Activated T-helper 1 cell treated with Interleukin-2 at 50 U/mL for 16 hours (primary cell): Measurements from ENCODE around the gene SRSF2.
"Not testable (repeated sequence)": the region's sequence is repeated elsewhere in the genome, so short reads cannot be mapped to it uniquely, and the experiment has no call there.

ENCODE experiments used
- DNase-seq: peaks from one replicate; pipeline ENCODE4 v3.0.0-alpha.2; 2020; ENCODE audit warnings: low read depth

SRSF2 gene

GRCh38 chr17:76700617-76701470 lies 36.3 kb downstream of the SRSF2 start:
- no peak for DNase-seq

GRCh38 chr17:76700270-76700616 lies 36.9 kb downstream of the SRSF2 start:
- DNase-seq: no peak

DNA sequence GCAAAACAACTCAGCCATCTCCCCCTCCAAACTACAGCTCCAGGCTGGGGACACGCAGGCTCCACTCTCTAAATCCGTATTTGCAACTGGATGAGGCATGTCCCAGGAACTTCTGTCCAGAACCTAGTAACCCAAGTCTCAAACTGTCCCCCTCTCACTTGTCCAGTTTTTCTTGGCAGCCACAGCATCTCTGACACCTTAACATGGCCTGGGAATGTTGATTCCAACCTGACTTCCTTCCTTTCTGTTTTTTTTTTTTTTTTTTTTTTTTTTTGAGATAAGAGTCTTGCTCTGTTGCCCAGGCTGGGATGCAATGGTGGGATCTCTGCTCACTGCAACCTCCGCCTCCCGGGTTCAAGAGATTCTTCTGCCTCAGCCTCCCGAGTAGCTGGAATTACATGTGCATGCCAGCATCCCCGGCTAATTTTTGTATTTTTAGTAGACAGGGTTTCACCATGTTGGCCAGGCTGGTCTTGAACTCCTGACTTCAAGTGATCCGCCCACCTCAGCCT lies 38.6 kb downstream of the SRSF2 start:
- not testable (repeated sequence) for DNase-seq

DNA sequence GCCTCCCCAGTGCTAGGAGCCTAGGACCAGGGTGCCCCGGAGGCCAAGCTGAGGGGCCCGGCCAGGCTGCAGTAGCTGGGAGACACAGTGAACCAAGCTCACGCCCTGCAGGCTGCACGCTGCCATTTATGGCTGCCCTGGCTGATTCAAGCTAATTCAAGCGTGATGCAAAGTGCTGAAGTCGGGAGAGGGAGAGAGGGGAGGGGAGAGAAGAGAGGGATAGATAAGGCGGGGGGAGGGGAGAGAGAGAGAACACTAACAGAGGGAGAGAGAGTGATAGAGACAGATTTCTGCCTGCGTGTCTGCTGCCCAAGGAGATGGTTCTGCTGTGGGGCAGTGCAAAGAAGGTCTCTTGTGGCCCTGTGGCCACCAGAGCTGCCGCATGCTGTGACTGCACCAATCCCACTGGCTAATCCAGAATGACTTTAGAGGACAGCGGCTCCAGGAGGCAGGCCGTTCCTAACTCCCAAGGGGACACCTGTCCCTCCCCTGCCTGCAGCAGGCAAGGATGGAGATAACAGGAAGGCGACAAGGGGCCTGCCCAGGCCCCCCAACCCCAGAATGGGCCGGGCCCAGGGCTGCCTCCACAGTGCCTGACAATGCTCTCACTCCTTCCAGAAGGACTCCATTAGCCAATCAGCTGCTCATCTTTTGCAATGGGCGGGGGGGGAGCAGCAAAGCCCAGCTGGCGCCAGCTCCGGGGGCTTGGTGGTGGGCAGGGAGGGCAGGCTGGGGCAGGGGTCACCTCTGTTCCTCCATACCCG lies 39.2 kb downstream of the SRSF2 start:
- DNase-seq: no peak

DNA sequence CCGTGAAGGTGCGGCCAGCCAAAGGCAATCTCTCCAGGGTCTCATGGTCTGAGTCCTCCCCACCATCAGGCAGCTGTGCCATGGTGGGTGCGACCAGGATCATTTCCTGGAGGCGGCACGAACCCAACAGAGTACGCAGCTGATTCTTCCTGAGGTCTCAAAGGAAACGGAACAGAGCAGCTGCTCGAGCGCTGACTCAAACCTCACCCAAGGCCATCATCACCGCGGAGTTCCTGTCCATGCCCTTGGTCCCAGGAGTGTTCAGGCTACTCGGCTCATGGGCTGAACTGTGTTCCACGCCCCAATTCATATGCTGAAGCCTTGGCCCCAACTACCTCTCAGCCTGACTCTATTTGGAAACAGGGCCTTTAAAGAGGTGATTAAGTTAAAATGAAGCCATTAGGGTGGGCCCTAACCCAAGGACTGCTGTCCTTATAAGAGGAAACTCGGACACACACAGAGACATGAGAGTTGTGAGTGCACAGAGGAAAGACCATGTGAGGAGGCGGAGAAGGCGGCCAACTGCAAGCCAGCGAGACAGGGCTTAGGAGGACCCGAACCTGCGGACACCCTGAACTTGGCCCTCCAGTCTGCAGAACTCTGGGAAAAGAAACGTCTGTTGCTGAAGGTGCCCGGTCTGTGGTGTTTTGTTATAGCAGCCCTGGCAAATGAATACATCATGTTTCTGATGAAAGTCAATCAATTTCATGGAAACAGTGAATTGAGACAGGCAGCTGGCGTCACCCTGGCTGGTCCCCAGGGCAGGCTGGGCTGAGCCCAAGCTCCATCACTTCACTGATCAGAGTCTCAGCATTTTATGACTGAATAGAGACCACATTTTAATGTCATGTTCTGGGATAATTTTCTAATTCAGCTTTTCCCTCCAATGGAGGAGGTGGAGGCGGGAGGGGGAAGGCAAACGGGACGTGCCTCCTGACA lies 40.1 kb downstream of the SRSF2 start:
- DNase-seq: no peak

GRCh38 chr17:76695059-76695831 lies 41.9 kb downstream of the SRSF2 start:
- no peak for DNase-seq

DNA sequence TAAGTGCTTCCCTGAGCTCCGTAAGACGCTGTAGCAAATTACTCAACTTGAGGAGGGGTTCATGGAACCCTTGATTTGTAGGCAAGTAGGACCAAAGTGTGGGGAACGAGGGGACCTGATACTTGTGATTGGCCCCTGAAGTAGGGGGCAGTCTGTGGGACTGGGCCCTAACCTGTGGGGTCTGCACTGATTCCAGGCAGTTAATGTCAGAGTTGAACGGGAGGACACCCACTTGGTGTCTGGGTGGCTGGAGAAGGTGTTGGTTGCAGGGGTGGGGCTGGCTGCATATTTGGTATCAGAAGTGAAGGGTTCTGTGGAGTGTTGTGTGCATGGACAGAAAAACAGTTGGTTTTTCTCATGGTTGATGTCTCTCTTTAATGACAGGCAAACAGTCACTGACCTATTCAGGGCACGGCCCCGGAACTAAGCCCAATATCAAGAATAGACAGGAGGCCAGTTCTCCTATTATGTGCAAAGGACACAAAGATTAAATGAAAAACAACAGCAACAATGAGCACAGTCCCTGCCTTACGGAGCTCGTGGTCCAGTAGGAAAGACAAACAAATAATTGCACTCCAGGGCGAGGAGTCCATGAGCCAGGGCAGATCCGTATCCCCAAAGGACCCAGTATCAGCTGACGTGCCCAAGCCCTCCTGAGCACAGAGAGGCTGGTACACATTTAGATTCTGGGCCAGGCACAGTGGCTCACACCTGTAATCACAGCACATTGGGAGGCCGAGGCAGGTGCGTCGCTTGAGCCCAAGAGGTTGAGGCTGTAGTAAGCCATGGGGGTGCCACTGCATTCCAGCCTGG lies 45.5 kb downstream of the SRSF2 start:
- DNase-seq: no peak

- DNase-seq: no peak
These were observed 46.4 kb downstream of the SRSF2 start for GRCh38 chr17:76690596-76691280.

GRCh38 chr17:76689859-76690258 lies 47.3 kb downstream of the SRSF2 start:
- no peak for DNase-seq

DNA sequence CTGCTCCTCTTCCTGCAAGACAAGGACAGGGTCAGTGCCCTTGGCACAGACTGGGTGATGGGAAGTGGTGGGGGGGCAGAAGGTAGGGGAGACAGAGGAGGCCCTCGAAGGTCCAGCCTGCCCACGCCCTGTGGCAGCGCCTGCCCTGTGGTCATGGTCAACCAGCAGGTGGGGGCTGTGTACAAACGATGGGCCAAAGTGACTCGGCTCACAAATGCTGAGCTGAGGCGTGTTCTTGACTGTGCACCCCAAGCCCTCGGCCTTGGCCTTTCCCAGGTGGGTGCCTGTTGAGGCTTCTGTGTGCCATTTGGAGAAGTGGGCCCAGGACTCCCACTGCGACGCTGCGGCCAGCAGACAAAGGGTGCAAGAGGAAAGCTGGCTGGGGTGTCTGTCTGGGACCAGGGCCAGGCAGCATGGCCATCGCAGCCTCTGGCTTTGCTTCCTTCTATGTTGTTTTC lies 48.9 kb downstream of the SRSF2 start:
- DNase-seq: no peak

- DNase-seq: no peak
These were observed 49.6 kb downstream of the SRSF2 start for GRCh38 chr17:76687298-76688164.

DNA sequence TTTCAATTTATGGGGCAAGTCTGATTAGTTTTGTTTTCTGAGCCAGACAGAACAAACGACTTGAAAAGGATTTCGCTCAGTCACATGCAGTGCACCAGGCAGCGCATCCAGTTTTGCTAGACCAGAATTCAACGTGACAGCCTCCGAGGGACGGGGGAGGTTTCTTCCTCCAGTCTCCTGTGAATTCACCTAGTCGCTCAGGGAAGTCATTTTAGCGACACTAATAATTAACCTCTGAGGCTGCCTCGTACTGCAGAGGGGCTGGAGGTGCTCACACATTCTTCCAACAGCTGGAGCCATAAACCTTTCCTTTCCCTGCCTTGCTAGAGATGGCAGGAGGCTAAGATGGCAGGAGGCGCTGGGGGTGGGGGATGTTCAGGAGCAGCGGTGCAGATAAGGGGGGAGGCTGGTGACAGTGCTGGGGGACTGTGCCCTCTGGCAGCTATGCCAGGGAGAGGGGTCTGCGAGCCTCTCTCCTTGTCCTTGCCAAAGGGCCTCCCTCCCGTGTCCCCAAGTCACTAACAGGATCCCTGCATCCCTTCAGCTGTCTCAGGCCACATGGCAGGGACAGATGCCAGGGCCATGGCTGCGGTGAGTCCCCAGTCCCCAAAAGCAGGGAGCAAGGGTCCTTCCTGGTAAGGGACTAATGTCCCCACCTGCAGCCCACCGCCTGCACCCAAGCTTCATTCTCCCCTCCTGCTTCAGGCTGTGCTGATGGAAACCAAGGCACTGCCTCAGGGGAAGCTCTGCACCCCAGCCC lies 50.4 kb downstream of the SRSF2 start:
- DNase-seq: no peak

GRCh38 chr17:76685846-76686245 lies 51.3 kb downstream of the SRSF2 start:
- DNase-seq: no peak

DNA sequence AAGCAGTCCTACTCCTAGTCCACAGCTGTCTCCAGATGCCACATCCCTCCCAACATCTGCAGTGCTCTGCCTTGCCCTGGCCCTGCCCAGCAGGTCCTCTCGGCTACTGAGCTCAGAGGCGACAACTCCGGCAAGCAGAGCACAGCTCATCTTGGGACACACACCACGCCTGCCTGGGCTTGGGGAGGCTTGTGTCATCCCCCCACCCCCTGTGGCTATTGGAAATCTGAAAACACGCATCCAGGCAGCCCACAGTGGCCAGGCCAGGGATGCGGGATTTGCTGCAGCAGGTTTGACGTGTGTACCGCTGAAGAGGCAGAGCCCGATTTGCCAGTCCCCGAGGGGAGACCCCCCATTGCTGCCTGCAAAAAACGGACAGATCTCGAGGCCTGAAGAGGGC lies 51.8 kb downstream of the SRSF2 start:
- DNase-seq: no peak

GRCh38 chr17:76684756-76685155 lies 52.4 kb downstream of the SRSF2 start:
- no peak for DNase-seq
